ENCODE data around the gene ADISSP. TPM values are rescaled to one million over a fixed set of nuclear protein-coding genes. Genes with fewer than 3 reads are reported as not detected.
A peak's percentile ranks its signal among the peaks of the same experiment; 100 is the strongest.

Gene ADISSP
- total and polyA plus RNA-seq, 7 experiments from 2014 or later: 14.0 to 27.4 (median 20.7) TPM

DNA sequence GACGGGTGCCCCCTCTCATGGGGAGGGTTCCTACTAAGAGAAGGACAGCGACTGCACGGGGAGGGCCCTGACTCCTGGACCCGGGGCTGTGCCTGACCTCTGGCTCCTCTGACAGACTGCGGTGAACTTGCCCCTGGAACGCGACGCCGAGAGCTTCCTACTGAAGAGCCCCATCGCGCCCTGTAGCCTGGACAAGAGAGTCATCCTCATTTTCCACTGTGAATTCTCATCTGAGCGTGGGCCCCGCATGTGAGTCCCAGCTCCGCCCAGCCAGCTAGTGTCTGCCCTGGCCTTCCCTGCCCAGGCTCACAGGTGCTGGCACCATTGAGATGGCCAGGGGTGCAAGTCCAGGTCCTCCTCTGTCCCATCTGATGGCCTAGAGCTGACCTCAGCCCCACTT, 35.7 kb upstream of the ADISSP start:
- DNase-seq (no peak), ATAC-seq (no peak)
- POLR2A ChIA-PET: interaction anchor here (1.0 kb wide), 1 partner anchor 8 kb away, joined by 3 read pairs; no protein-coding TSS in a partner anchor
- CTCF ChIA-PET: no interaction called here
- H3K9me3 Mint-ChIP-seq: no peaks in the 10 kb centered on the region
- Histone ChIP-seq H3K27me3 (ENCODE audit: control insufficient read depth in 2 of 2, insufficient read depth in 2 of 2, low read length in 2 of 2) (no peaks in the 10 kb centered on the region), H3K9me3 (ENCODE audit: control insufficient read depth in 2 of 3, low read length in 3 of 3) (no peaks in the 10 kb centered on the region), H3K4me1 (ENCODE audit: control insufficient read depth in 2 of 2, insufficient read depth in 2 of 2, low read length in 2 of 2) (peaks cover 54% of the 10 kb centered on the region in 2 donors), H3K36me3 (ENCODE audit: control insufficient read depth in 2 of 3, insufficient read depth in 3 of 3, low read length in 3 of 3) (peaks cover 36 to 70% (median 43%) of the 10 kb centered on the region in 3 experiments), H3K4me3 (ENCODE audit: low read length) (no peak overlapping the region), H3K27ac (ENCODE audit: low read depth, low read length) (peak overlapping the region; percentile 78)
- peak overlapping the region; percentile 78 to 98 (median 91) for H3K27ac Mint-ChIP-seq
- peaks cover 14 to 67% (median 49%) of the 10 kb centered on the region in 5 donors for H3K36me3 Mint-ChIP-seq
- H3K4me1 Mint-ChIP-seq: peaks cover 53 to 94% (median 72%) of the 10 kb centered on the region in 7 donors
- intact Hi-C loops (cut with micrococcal nuclease): no loop called here
- H3K4me3 Mint-ChIP-seq: peak overlapping the region in 4 of 10 donors; percentile 0 to 46 (median 28)
- no peaks in the 10 kb centered on the region for H3K27me3 Mint-ChIP-seq

DNA sequence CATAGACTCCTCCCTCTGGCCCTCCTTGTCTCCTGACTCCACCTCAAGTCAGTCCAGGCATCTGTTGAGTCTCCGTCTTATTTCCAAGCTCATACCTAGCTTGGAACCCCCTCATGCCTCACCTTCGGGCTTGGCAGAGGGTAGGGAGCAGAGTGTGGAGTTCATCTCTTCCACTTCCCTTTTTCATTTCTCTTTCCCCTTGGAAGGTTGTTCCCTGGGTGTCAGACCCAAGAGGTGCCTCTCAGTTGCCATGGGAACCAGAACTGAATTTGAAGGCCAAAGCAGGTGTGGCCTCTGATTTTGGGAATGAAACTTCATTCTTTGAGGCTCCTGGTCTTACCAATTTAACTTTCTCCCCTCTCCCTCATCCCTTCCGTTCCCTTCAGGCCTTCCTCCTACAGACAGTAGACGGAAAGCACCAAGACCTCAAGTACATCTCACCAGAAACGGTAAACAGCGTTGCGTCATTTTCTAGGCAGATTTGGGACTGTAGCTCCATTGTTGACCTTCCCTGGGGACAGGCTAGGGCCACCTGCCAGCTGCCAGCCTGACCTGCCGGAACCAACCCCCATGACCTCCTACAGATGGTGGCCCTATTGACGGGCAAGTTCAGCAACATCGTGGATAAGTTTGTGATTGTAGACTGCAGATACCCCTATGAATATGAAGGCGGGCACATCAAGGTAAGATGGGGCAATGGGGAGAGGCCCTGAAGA, 35.1 kb upstream of the ADISSP start:
- peaks cover 16 to 73% (median 53%) of the 10 kb centered on the region in 5 donors for H3K36me3 Mint-ChIP-seq
- H3K27ac ChIP-seq (ENCODE audit: low read depth, low read length): peak overlapping the region; percentile 78

DNA sequence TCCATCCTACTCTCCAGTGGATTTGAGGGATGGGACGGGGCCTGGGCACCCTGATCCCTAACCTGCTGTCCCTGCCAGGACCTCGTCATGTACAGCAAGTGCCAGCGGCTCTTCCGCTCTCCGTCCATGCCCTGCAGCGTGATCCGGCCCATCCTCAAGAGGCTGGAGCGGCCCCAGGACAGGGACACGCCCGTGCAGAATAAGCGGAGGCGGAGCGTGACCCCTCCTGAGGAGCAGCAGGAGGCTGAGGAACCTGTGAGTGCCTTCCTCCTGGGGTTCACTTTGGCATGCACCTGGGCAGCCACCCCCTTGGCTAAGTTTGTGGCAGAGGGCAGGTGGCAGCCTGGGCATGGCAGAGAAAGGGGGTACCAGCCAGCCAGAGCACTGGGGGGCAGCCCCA, 34.3 kb upstream of the ADISSP start:
- no peak overlapping the region for H3K4me3 ChIP-seq (ENCODE audit: low read length)
- H3K9me3 ChIP-seq (ENCODE audit: control insufficient read depth in 2 of 3, low read length in 3 of 3): no peaks in the 10 kb centered on the region
- H3K4me1 Mint-ChIP-seq: peaks cover 51 to 91% (median 67%) of the 10 kb centered on the region in 7 donors
- peak overlapping the region in 7 of 9 donors; percentile 91 to 100 (median 97) for H3K27ac Mint-ChIP-seq
- H3K27me3 ChIP-seq (ENCODE audit: control insufficient read depth in 2 of 2, insufficient read depth in 2 of 2, low read length in 2 of 2): no peaks in the 10 kb centered on the region
- ChIA-PET CTCF (interaction anchor here (4.7 kb wide), 1 partner anchor 11 kb away, joined by 45 read pairs; no protein-coding TSS in a partner anchor), POLR2A (interaction anchor here (1.0 kb wide), 1 partner anchor 10 kb away, joined by 3 read pairs; no protein-coding TSS in a partner anchor)
- DNase-seq (no peak), ATAC-seq (no peak)
- peaks cover 42 to 45% of the 10 kb centered on the region in 2 donors for H3K4me1 ChIP-seq (ENCODE audit: control insufficient read depth in 2 of 2, insufficient read depth in 2 of 2, low read length in 2 of 2)
- peaks cover 36 to 73% (median 43%) of the 10 kb centered on the region in 3 experiments for H3K36me3 ChIP-seq (ENCODE audit: control insufficient read depth in 2 of 3, insufficient read depth in 3 of 3, low read length in 3 of 3)
- H3K36me3 Mint-ChIP-seq: peaks cover 19 to 76% (median 57%) of the 10 kb centered on the region in 5 donors
- no peaks in the 10 kb centered on the region for H3K27me3 Mint-ChIP-seq
- intact Hi-C loops (cut with micrococcal nuclease): no loop called here
- peak overlapping the region in 1 of 10 donors; percentile 46 for H3K4me3 Mint-ChIP-seq
- no peaks in the 10 kb centered on the region for H3K9me3 Mint-ChIP-seq
- H3K27ac ChIP-seq (ENCODE audit: low read depth, low read length): peak overlapping the region; percentile 78

More for the DNA sequence above, 35.1 kb upstream of the ADISSP start:
- Mint-ChIP-seq H3K27ac (peak overlapping the region; percentile 78 to 98 (median 91)), H3K4me1 (peaks cover 53 to 94% (median 74%) of the 10 kb centered on the region in 7 donors), H3K9me3 (no peaks in the 10 kb centered on the region), H3K27me3 (no peaks in the 10 kb centered on the region), H3K4me3 (peak overlapping the region in 7 of 10 donors; percentile 19 to 65 (median 50))
- DNase-seq: no peak
- Histone ChIP-seq H3K4me3 (ENCODE audit: low read length) (no peak overlapping the region), H3K27me3 (ENCODE audit: control insufficient read depth in 2 of 2, insufficient read depth in 2 of 2, low read length in 2 of 2) (no peaks in the 10 kb centered on the region), H3K4me1 (ENCODE audit: control insufficient read depth in 2 of 2, insufficient read depth in 2 of 2, low read length in 2 of 2) (peaks cover 50 to 54% of the 10 kb centered on the region in 2 donors), H3K9me3 (ENCODE audit: control insufficient read depth in 2 of 3, low read length in 3 of 3) (no peaks in the 10 kb centered on the region), H3K36me3 (ENCODE audit: control insufficient read depth in 2 of 3, insufficient read depth in 3 of 3, low read length in 3 of 3) (peaks cover 36 to 72% (median 43%) of the 10 kb centered on the region in 3 experiments)
- ChIA-PET POLR2A (interaction anchor here (1.0 kb wide), 2 partner anchors 8 to 9 kb away, joined by 3 read pairs; no protein-coding TSS in a partner anchor), CTCF (interaction anchor here (4.7 kb wide), 1 partner anchor 10 kb away, joined by 45 read pairs; no protein-coding TSS in a partner anchor)
- no peak for ATAC-seq
- intact Hi-C loops (cut with micrococcal nuclease): no loop called here

DNA sequence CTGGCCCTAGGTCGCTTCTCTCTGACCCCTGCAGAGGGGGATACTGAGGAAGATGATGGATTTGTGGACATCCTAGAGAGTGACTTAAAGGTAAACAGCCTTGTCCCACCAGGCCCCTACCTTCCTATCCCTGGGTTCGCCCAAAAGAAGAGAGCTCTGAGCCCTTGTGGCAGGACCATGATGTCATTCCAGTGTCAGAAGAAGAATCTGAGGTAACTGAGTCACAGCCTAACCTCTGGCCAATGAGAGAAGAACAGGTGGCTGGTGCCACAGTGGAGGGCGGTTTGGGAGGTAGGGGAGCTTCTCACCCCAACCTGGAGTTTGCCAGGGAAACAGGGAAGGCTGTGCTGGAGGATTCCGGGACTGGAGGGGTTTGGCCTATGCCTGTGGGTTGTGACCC, 33.7 kb upstream of the ADISSP start:
- Histone ChIP-seq H3K4me1 (ENCODE audit: control insufficient read depth in 2 of 2, insufficient read depth in 2 of 2, low read length in 2 of 2) (peaks cover 42 to 44% of the 10 kb centered on the region in 2 donors), H3K36me3 (ENCODE audit: control insufficient read depth in 2 of 3, insufficient read depth in 3 of 3, low read length in 3 of 3) (peaks cover 36 to 79% (median 43%) of the 10 kb centered on the region in 3 experiments), H3K27me3 (ENCODE audit: control insufficient read depth in 2 of 2, insufficient read depth in 2 of 2, low read length in 2 of 2) (no peaks in the 10 kb centered on the region), H3K27ac (ENCODE audit: low read depth, low read length) (peak overlapping the region; percentile 78), H3K4me3 (ENCODE audit: low read length) (no peak overlapping the region), H3K9me3 (ENCODE audit: control insufficient read depth in 2 of 3, low read length in 3 of 3) (no peaks in the 10 kb centered on the region)
- peaks cover 49 to 87% (median 66%) of the 10 kb centered on the region in 7 donors for H3K4me1 Mint-ChIP-seq
- peaks cover 19 to 75% (median 56%) of the 10 kb centered on the region in 5 donors for H3K36me3 Mint-ChIP-seq
- peak overlapping the region; percentile 73 to 100 (median 97) for H3K27ac Mint-ChIP-seq
- no peaks in the 10 kb centered on the region for H3K27me3 Mint-ChIP-seq
- POLR2A ChIA-PET: interaction anchor here (2.5 kb wide), 1 partner anchor 12 kb away, joined by 24 read pairs; the partner anchor contains the start of gene CENPB
- H3K9me3 Mint-ChIP-seq: no peaks in the 10 kb centered on the region
- DNase-seq: no peak
- CTCF ChIA-PET: interaction anchor here (4.7 kb wide), 1 partner anchor 11 kb away, joined by 45 read pairs; no protein-coding TSS in a partner anchor
- H3K4me3 Mint-ChIP-seq: peak overlapping the region in 6 of 10 donors; percentile 17 to 99 (median 36)
- no peak for ATAC-seq
- intact Hi-C loops (cut with micrococcal nuclease): no loop called here

DNA sequence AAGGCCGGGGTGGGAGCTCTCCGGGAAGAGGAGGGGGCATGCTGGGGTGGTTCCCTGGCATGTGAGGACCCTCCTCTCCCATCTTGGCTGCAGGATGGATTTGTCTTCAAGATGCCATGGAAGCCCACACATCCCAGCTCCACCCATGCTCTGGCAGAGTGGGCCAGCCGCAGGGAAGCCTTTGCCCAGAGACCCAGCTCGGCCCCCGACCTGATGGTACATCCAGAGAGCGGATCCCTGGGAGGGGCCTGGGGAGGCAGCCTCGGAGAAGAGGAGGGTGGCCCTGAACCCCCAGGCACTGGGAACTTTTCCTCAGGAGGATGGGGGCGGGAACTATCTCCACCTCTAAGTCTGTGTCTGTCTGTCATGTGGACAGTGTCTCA, 33.3 kb upstream of the ADISSP start:
- no peaks in the 10 kb centered on the region for H3K27me3 Mint-ChIP-seq
- peak overlapping the region; percentile 73 to 100 (median 97) for H3K27ac Mint-ChIP-seq
- peaks cover 49 to 83% (median 66%) of the 10 kb centered on the region in 7 donors for H3K4me1 Mint-ChIP-seq
- CTCF ChIA-PET: interaction anchor here (0.9 to 4.7 kb wide), 2 partner anchors 12 to 20 kb away, joined by 3 to 45 read pairs; partner anchors contain the start of gene AP5S1
- no peak for DNase-seq
- peaks cover 19 to 74% (median 52%) of the 10 kb centered on the region in 5 donors for H3K36me3 Mint-ChIP-seq
- intact Hi-C loops (cut with micrococcal nuclease): no loop called here
- no peaks in the 10 kb centered on the region for H3K27me3 ChIP-seq (ENCODE audit: control insufficient read depth in 2 of 2, insufficient read depth in 2 of 2, low read length in 2 of 2)
- no peaks in the 10 kb centered on the region for H3K9me3 Mint-ChIP-seq
- peak overlapping the region in 6 of 10 donors; percentile 17 to 99 (median 69) for H3K4me3 Mint-ChIP-seq
- no peaks in the 10 kb centered on the region for H3K9me3 ChIP-seq (ENCODE audit: control insufficient read depth in 2 of 3, low read length in 3 of 3)
- H3K27ac ChIP-seq (ENCODE audit: low read depth, low read length): peak overlapping the region; percentile 78
- H3K4me1 ChIP-seq (ENCODE audit: control insufficient read depth in 2 of 2, insufficient read depth in 2 of 2, low read length in 2 of 2): peaks cover 40 to 44% of the 10 kb centered on the region in 2 donors
- H3K4me3 ChIP-seq (ENCODE audit: low read length): no peak overlapping the region
- H3K36me3 ChIP-seq (ENCODE audit: control insufficient read depth in 2 of 3, insufficient read depth in 3 of 3, low read length in 3 of 3): peaks cover 36 to 76% (median 43%) of the 10 kb centered on the region in 3 experiments
- ATAC-seq: no peak
- POLR2A ChIA-PET: interaction anchor here (2.2 to 2.5 kb wide), 2 partner anchors 12 to 33 kb away, joined by 12 to 24 read pairs; partner anchors contain the start of genes ADISSP and CENPB

DNA sequence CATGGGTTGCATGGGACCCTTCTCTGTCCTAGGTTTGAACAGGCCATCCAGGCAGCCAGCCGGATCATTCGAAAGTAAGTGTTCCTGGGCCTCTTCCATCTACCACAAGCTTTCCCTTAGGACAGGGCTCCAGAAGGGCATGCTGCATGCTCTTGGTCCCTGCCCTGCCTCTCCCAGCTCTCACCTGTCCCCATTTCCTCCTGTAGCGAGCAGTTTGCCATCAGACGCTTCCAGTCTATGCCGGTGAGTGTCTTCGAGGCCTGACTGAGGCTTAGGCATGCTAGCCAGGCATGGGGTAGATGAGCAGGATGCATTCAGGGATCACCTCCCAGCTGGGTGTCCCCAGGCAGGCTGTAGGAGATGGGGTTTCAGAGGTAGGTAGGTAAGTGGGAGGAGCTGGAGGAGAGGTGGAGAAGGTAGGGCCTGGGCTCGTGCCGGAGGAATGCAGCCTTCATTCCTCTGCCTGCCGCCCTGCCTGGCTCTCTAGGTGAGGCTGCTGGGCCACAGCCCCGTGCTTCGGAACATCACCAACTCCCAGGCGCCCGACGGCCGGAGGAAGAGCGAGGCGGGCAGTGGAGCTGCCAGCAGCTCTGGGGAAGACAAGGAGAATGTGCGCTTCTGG, 32.8 kb upstream of the ADISSP start:
- intact Hi-C loops (cut with micrococcal nuclease): no loop called here
- H3K4me3 Mint-ChIP-seq: peak overlapping the region; percentile 32 to 99 (median 97)
- ChIA-PET CTCF (interaction anchor here (0.9 to 4.7 kb wide), 3 partner anchors 12 to 20 kb away, joined by 3 to 45 read pairs (median 12); partner anchors contain the start of gene AP5S1), POLR2A (interaction anchor here (1.0 to 2.5 kb wide), 4 partner anchors 11 to 55 kb away, joined by 3 to 24 read pairs (median 8); partner anchors contain the start of genes ADISSP and CENPB)
- DNase-seq: no peak
- peaks cover 36 to 73% (median 43%) of the 10 kb centered on the region in 3 experiments for H3K36me3 ChIP-seq (ENCODE audit: control insufficient read depth in 2 of 3, insufficient read depth in 3 of 3, low read length in 3 of 3)
- ATAC-seq: no peak
- H3K4me1 Mint-ChIP-seq: peaks cover 47 to 79% (median 62%) of the 10 kb centered on the region in 7 donors
- no peaks in the 10 kb centered on the region for H3K9me3 Mint-ChIP-seq
- no peaks in the 10 kb centered on the region for H3K27me3 Mint-ChIP-seq
- H3K36me3 Mint-ChIP-seq: peaks cover 15 to 69% (median 47%) of the 10 kb centered on the region in 5 donors
- H3K27me3 ChIP-seq (ENCODE audit: control insufficient read depth in 2 of 2, insufficient read depth in 2 of 2, low read length in 2 of 2): no peaks in the 10 kb centered on the region
- peak overlapping the region; percentile 78 for H3K27ac ChIP-seq (ENCODE audit: low read depth, low read length)
- H3K4me3 ChIP-seq (ENCODE audit: low read length): peak overlapping the region; percentile 90
- H3K4me1 ChIP-seq (ENCODE audit: control insufficient read depth in 2 of 2, insufficient read depth in 2 of 2, low read length in 2 of 2): peaks cover 36 to 46% of the 10 kb centered on the region in 2 donors
- peak overlapping the region; percentile 74 to 100 (median 97) for H3K27ac Mint-ChIP-seq
- H3K9me3 ChIP-seq (ENCODE audit: control insufficient read depth in 2 of 3, low read length in 3 of 3): no peaks in the 10 kb centered on the region
